PC-9 (cell line): ENCODE results near the gene FAM169A. TPM values are rescaled to one million over a fixed set of nuclear protein-coding genes. Genes with fewer than 3 reads are reported as not detected.

ENCODE experiments used
- BruUV-seq: library from RNA; stranded (reverse); fragments of 400-500 nt; replicated peaks from 2 replicates; lab custom pipeline; 2021; lab: Mats Ljungman, UMichigan
- CTCF ChIA-PET: fragments of 300-600 bp; sonication (Branson Sonifier 250); formaldehyde crosslinking; loops from one replicate; lab custom pipeline; 2022; ENCODE audit warnings: antibody characterized with exemption; lab: Charles Lee
- POLR2A ChIA-PET: fragments of 300-600 bp; sonication (Branson Sonifier 250); formaldehyde crosslinking; loops from one replicate; lab custom pipeline; 2022; ENCODE audit warnings: antibody characterized with exemption; ENCODE audit not compliant: unreplicated experiment; lab: Charles Lee
- DNase-seq, 2 experiments: peaks; one replicate each; pipeline versions ENCODE4 v3.0.0 to v3.0.0-alpha.2; 2015 to 2022; ENCODE audit warnings: mixed read lengths in 1 of 2
- H2AFZ ChIP-seq: fragments of 200-600 bp; sonication (generic); 2 replicates; pipeline ENCODE4 v1.8.1; 2017; ENCODE audit warnings: antibody characterized with exemption
- H3F3A ChIP-seq: fragments of 200-600 bp; sonication (generic); 2 replicates; pipeline ENCODE4 v1.8.1; 2017; ENCODE audit warnings: antibody characterized with exemption, mild to moderate bottlenecking, low read depth; ENCODE audit not compliant: insufficient read depth
- H3K27ac ChIP-seq: fragments of 200-600 bp; sonication (generic); 2 replicates; pipeline ENCODE4 v1.6.1; 2016; ENCODE audit warnings: mixed run types
- H3K27me3 ChIP-seq: fragments of 200-600 bp; sonication (generic); 2 replicates; pipeline ENCODE4 v1.6.1; 2016; ENCODE audit warnings: low read depth, mixed run types; ENCODE audit not compliant: insufficient read depth
- H3K36me3 ChIP-seq: fragments of 200-600 bp; sonication (generic); 2 replicates; pipeline ENCODE4 v1.6.1; 2016; ENCODE audit warnings: low read depth, mixed run types
- H3K4me1 ChIP-seq: fragments of 200-600 bp; sonication (generic); replicated peaks from 2 replicates; pipeline ENCODE4 v1.6.1; 2016; ENCODE audit warnings: mixed run types; ENCODE audit not compliant: insufficient read depth
- H3K4me2 ChIP-seq: fragments of 200-600 bp; sonication (generic); 2 replicates; pipeline ENCODE4 v1.6.1; 2017; ENCODE audit warnings: mixed run types
- H3K4me3 ChIP-seq: fragments of 200-600 bp; sonication (generic); 2 replicates; pipeline ENCODE4 v1.6.1; 2016; ENCODE audit warnings: mixed run types
- H3K79me2 ChIP-seq: fragments of 200-600 bp; sonication (generic); 2 replicates; pipeline ENCODE4 v1.6.1; 2017; ENCODE audit warnings: low read depth, mixed run types
- H3K9me2 ChIP-seq: fragments of 200-600 bp; sonication (generic); 2 replicates; pipeline ENCODE4 v1.8.1; 2017; ENCODE audit warnings: mild to moderate bottlenecking; ENCODE audit not compliant: insufficient read depth
- H3K9me3 ChIP-seq: fragments of 200-600 bp; sonication (generic); 2 replicates; pipeline ENCODE4 v1.8.1; 2016; ENCODE audit warnings: low read depth; ENCODE audit not compliant: insufficient read depth
- H4K20me1 ChIP-seq: fragments of 200-600 bp; sonication (generic); 2 replicates; pipeline ENCODE4 v1.8.1; 2017; ENCODE audit not compliant: insufficient read depth
- EZH2 ChIP-seq: fragments of 200-600 bp; sonication (generic); IDR thresholded peaks from 2 replicates; pipeline ENCODE4 v1.8.0; 2017; ENCODE audit warnings: antibody characterized with exemption, low read depth
- intact Hi-C: fragments of 100-400 bp; cut with micrococcal nuclease; formaldehyde crosslinking; loops from one replicate; pipeline ENCODE4 v1.10.0; 2022; ENCODE audit not compliant: unreplicated experiment
- total RNA-seq: library from RNA; stranded (reverse); gene quantifications from 2 replicates; pipeline ENCODE4 v1.2.3, GENCODE V29; 2021
- TF ChIP-seq, protein P1 (sequence below): fragments of 200-600 bp; sonication (generic); conservative IDR thresholded peaks from 2 replicates; pipeline ENCODE4 v1.6.1; 2017; ENCODE audit warnings: mixed run types, antibody characterized with exemption, mild to moderate bottlenecking, moderate library complexity

The FAM169A gene
- total RNA-seq, 1 experiment from 2014 or later, result 2.1 TPM

- H3K4me1 ChIP-seq, result peaks cover 12% of the 10 kb centered on the region
- H3F3A ChIP-seq, result no peaks in the 10 kb centered on the region
- H3K27me3 ChIP-seq, result no peaks in the 10 kb centered on the region
- intact Hi-C loops, result no loop called here
- no peaks in the 10 kb centered on the region for H3K79me2 ChIP-seq
- no peak overlapping the region for H3K4me3 ChIP-seq
- CTCF ChIA-PET, result no interaction called here
- TF ChIP-seq, protein P1, sequence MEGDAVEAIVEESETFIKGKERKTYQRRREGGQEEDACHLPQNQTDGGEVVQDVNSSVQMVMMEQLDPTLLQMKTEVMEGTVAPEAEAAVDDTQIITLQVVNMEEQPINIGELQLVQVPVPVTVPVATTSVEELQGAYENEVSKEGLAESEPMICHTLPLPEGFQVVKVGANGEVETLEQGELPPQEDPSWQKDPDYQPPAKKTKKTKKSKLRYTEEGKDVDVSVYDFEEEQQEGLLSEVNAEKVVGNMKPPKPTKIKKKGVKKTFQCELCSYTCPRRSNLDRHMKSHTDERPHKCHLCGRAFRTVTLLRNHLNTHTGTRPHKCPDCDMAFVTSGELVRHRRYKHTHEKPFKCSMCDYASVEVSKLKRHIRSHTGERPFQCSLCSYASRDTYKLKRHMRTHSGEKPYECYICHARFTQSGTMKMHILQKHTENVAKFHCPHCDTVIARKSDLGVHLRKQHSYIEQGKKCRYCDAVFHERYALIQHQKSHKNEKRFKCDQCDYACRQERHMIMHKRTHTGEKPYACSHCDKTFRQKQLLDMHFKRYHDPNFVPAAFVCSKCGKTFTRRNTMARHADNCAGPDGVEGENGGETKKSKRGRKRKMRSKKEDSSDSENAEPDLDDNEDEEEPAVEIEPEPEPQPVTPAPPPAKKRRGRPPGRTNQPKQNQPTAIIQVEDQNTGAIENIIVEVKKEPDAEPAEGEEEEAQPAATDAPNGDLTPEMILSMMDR, result no peak
- TF ChIP-seq EZH2, result no peak
- 0 out of 2 replicates have a peak, but pooled peaks cover 2% of the 10 kb centered on the region for H3K9me3 ChIP-seq
- no peak overlapping the region for H3K27ac ChIP-seq
- no TSS peak for BruUV-seq
- no peak for DNase-seq
- H3K9me2 ChIP-seq, result no peaks in the 10 kb centered on the region
- H2AFZ ChIP-seq, result no peak overlapping the region
- H3K4me2 ChIP-seq, result no peak overlapping the region
- no peaks in the 10 kb centered on the region for H3K36me3 ChIP-seq
- H4K20me1 ChIP-seq, result no peaks in the 10 kb centered on the region
- POLR2A ChIA-PET, result no interaction called here
Measured at GRCh38 chr5:74850789-74851425, 15.3 kb downstream of the FAM169A start.

DNA sequence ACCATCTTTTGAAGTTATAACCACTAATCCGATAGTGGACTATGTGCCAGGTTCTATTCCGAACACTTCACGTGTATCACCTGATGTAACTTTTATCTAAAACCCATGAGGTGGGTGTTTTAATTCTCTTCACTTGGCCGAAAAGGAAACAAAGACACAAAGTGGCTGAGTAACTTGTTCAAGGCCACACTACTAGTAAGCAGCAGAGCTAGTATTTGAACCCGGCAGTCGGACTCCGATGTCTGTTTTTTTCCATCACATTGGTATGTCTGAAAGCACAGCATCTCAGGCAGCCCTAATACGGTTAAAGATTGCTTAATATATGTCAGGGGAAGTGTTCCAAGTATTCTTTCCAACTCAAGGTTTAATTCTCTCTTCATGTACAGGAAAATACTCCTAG lies 16.2 kb downstream of the FAM169A start:
- CTCF ChIA-PET, result no interaction called here
- H3K27me3 ChIP-seq, result no peaks in the 10 kb centered on the region
- peaks cover 12% of the 10 kb centered on the region for H3K4me1 ChIP-seq
- intact Hi-C loops, result no loop called here
- no peaks in the 10 kb centered on the region for H3K36me3 ChIP-seq
- no peak overlapping the region for H3K4me3 ChIP-seq
- H4K20me1 ChIP-seq, result no peaks in the 10 kb centered on the region
- no peaks in the 10 kb centered on the region for H3K9me3 ChIP-seq
- H3K9me2 ChIP-seq, result no peaks in the 10 kb centered on the region
- DNase-seq, result no peak
- POLR2A ChIA-PET, result no interaction called here
- no peaks in the 10 kb centered on the region for H3F3A ChIP-seq
- no peak overlapping the region for H2AFZ ChIP-seq
- no TSS peak for BruUV-seq
- H3K27ac ChIP-seq, result no peak overlapping the region
- no peaks in the 10 kb centered on the region for H3K79me2 ChIP-seq
- TF ChIP-seq, protein P1, result no peak
- TF ChIP-seq EZH2, result no peak
- no peak overlapping the region for H3K4me2 ChIP-seq

GRCh38 chr5:74848553-74849025 lies 17.6 kb downstream of the FAM169A start:
- TF ChIP-seq EZH2, result no peak
- TF ChIP-seq, protein P1, result no peak
- H3K27me3 ChIP-seq, result no peaks in the 10 kb centered on the region
- peaks cover 12% of the 10 kb centered on the region for H3K4me1 ChIP-seq
- no peak for DNase-seq
- H3K4me3 ChIP-seq, result no peak overlapping the region
- no peak overlapping the region for H3K4me2 ChIP-seq
- no peak overlapping the region for H2AFZ ChIP-seq
- no peaks in the 10 kb centered on the region for H3F3A ChIP-seq
- ChIA-PET POLR2A (no interaction called here), CTCF (no interaction called here)
- intact Hi-C loops, result no loop called here
- no peaks in the 10 kb centered on the region for H3K79me2 ChIP-seq
- H3K9me3 ChIP-seq, result no peaks in the 10 kb centered on the region
- no peaks in the 10 kb centered on the region for H3K9me2 ChIP-seq
- no peaks in the 10 kb centered on the region for H4K20me1 ChIP-seq
- BruUV-seq, result no TSS peak
- H3K36me3 ChIP-seq, result no peaks in the 10 kb centered on the region
- no peak overlapping the region for H3K27ac ChIP-seq
